GM20000 (cell line): ENCODE measurements around the gene LMO7.

Experiments
- DNase-seq: peaks from one replicate; pipeline ENCODE4 v3.0.0; 2012; ENCODE audit warnings: low spot score
- CTCF ChIP-seq: IDR thresholded peaks from 2 replicates; pipeline ENCODE4 v1.5.1; 2012; ENCODE audit warnings: mild to moderate bottlenecking, control low read depth; ENCODE audit errors: extremely low read depth, missing control alignments

LMO7 gene

GRCh38 chr13:75839406-75839805 is 203.3 kb downstream of the LMO7 start:
- TF ChIP-seq CTCF = no peak
- no peak for DNase-seq

- TF ChIP-seq CTCF = no peak
- no peak for DNase-seq
Measured at GRCh38 chr13:75841905-75842304, 205.8 kb downstream of the LMO7 start.

- no peak for TF ChIP-seq CTCF
- no peak for DNase-seq
Measured at GRCh38 chr13:75843074-75843473, 206.9 kb downstream of the LMO7 start.

- DNase-seq = no peak
- no peak for TF ChIP-seq CTCF
Measured at GRCh38 chr13:75843991-75844390, 207.9 kb downstream of the LMO7 start.

GRCh38 chr13:75847588-75847987 is 211.5 kb downstream of the LMO7 start:
- TF ChIP-seq CTCF = no peak
- DNase-seq = no peak

GRCh38 chr13:75850916-75851315 is 214.8 kb downstream of the LMO7 start:
- TF ChIP-seq CTCF = no peak
- no peak for DNase-seq

GRCh38 chr13:75855216-75855615 is 219.1 kb downstream of the LMO7 start:
- DNase-seq = no peak
- no peak for TF ChIP-seq CTCF

GRCh38 chr13:75855847-75856246 is 219.7 kb downstream of the LMO7 start:
- TF ChIP-seq CTCF = no peak

More at GRCh38 chr13:75855847-75856246, 219.7 kb downstream of the LMO7 start:
- no peak for DNase-seq
